Adrenal gland (tissue), 12 donors: ENCODE results near the gene LRIT3. TPM values are rescaled to one million over a fixed set of nuclear protein-coding genes. Genes with fewer than 3 reads are reported as not detected.

Experiments used
- DNase-seq, 7 donors: peaks; one replicate each; pipeline ENCODE4 v3.0.0-alpha.2; 2019 to 2020
- H3K27ac ChIP-seq, 5 donors: fragments of 200-600 bp; sonication (generic) in 4 of 5; 1 replicate in 3 of 5; 2 replicates in 2 of 5; pipeline versions ENCODE4 v1.5.1 to v1.8.0; 2016 to 2020; ENCODE audit warnings: mild to moderate bottlenecking in 1 of 5
- H3K27me3 ChIP-seq: fragments of 200-600 bp; 2 replicates; pipeline ENCODE4 v1.8.0; 2021
- H3K36me3 ChIP-seq, 2 donors: fragments of 200-600 bp; replicated peaks in 1 of 2; 1 replicate in 1 of 2; 2 replicates in 1 of 2; pipeline versions ENCODE4 v1.5.1 to v1.8.0; 2018 to 2022
- H3K4me1 ChIP-seq, 2 donors: fragments of 200-600 bp; replicated peaks in 1 of 2; 1 replicate in 1 of 2; 2 replicates in 1 of 2; pipeline versions ENCODE4 v1.5.1 to v1.8.0; 2018 to 2021
- H3K4me3 ChIP-seq, 4 donors: fragments of 200-600 bp; sonication (generic) in 3 of 4; one replicate each; pipeline ENCODE4 v1.5.1; 2016 to 2018
- H3K9me3 ChIP-seq, 3 donors: fragments of 200-600 bp; sonication (generic) in 1 of 3; replicated peaks in 1 of 3; 1 replicate in 2 of 3; 2 replicates in 1 of 3; pipeline versions ENCODE4 v1.5.1 to v1.8.0; 2016 to 2021
- CTCF ChIP-seq, 6 experiments: fragments of 450-650 bp in 4 of 6; fragments of 200-600 bp in 2 of 6; sonication (generic) in 1 of 6; IDR thresholded peaks; 1 replicate in 5 of 6; 2 replicates in 1 of 6; pipeline versions ENCODE4 v1.5.1 to v1.8.0; 2016 to 2021; ENCODE audit warnings: antibody characterized with exemption in 6 of 6, mild to moderate bottlenecking in 2 of 6, moderate library complexity in 1 of 6
- POLR2A ChIP-seq, 2 donors: fragments of 450-650 bp; IDR thresholded peaks; one replicate each; pipeline ENCODE4 v1.6.1; 2017; ENCODE audit warnings: antibody characterized with exemption in 2 of 2, mild to moderate bottlenecking in 2 of 2, moderate library complexity in 1 of 2
- WGBS, 4 donors: extraction: QIAGEN DNeasy Blood & Tissue Kit in 2 of 4; methylation state at CpG; one replicate each; pipeline versions ENCODE4 v1.1.5 to v1.1.7; 2013 to 2017; 5-methylcytosine and 5-hydroxymethylcytosine counted together
- intact Hi-C, 2 donors: fragments of 100-400 bp; cut with DNase I; formaldehyde crosslinking; loops; one replicate each; pipeline versions ENCODE4 v1.14.1 to v1.15.0; 2022 to 2023
- polyA plus RNA-seq, 3 donors: library from polyadenylated mRNA; stranded (reverse); fragments of 200-250 nt in 2 of 3; fragments of 350-450 nt in 1 of 3; fragmentation: Illumina TruSeq in 1 of 3; extraction: RNeasy Lipid Tissue Mini Kit (QIAGEN cat#74804) in 1 of 3; gene quantifications; one replicate each; pipeline ENCODE4 v1.2.3, GENCODE V29; 2013 to 2014
- total RNA-seq, 9 donors: library from RNA; depleted of rRNA in 4 of 9; stranded (reverse); fragments of >200 nt in 4 of 9; fragments of 120-200 nt in 1 of 9; fragmentation: NEBNext Ultra II Directional in 1 of 9; extraction: Animal tissue kit (Norgen Biotek cat#: 25700) in 1 of 9; gene quantifications; one replicate each; pipeline versions ENCODE4 v1.1.0 to v1.2.4, GENCODE V29; 2013 to 2023
- donor health status: healthy with polysubstance abuse.
- donor health status: Bipolar disorder and iron deficiency.
- donor health status: DM: yes; HTN: yes; CAD: no.
- donor health status: DM: no; HTN: no; CAD: no.
- donor health status: DM: no; HTN: no; CAD: no.
- donor health status: DM: yes; HTN: yes; CAD: no.

The LRIT3 gene
- total and polyA plus RNA-seq, 12 donors, result 0.07 to 0.85 (median 0.18) TPM; not detected in 2

GRCh38 chr4:109801895-109802319 lies 46.0 kb upstream of the LRIT3 start, which contains the start of gene CFI:
Gene CFI, minus strand, starts transcription at chr4:109801999. Its CDS starts 28 bp downstream, at chr4:109801971.
- no peak for TF ChIP-seq CTCF (IDR thresholded peaks at IDR 0.05)
- no peak for TF ChIP-seq POLR2A (IDR thresholded peaks at IDR 0.05)
- WGBS, 4 donors, result 27 to 34% (median 31%) methylated on average over 2 of the region's 2 CpGs
- DNase-seq, result peak in 3 of 7 donors; percentile 8 to 30 (median 15)
- Histone ChIP-seq H3K4me1 (peaks cover 5% of the 10 kb centered on the region in 2 donors), H3K27me3 (no peaks in the 10 kb centered on the region), H3K27ac (peak within 1 kb of the TSS in 4 of 5 donors; percentile 11 to 55 (median 30)), H3K4me3 (peak within 1 kb of the TSS in 2 of 4 donors; percentile 10 to 57), H3K36me3 (no peaks in the 10 kb centered on the region), H3K9me3 (no peaks in the 10 kb centered on the region)
- intact Hi-C loops, result loop anchor here (10.0 kb wide), 1 partner anchor 377 kb away; no protein-coding TSS in a partner anchor

- Histone ChIP-seq H3K36me3 (no peaks in the 10 kb centered on the region), H3K4me3 (no peak overlapping the region), H3K27me3 (no peaks in the 10 kb centered on the region), H3K27ac (no peak overlapping the region), H3K9me3 (no peaks in the 10 kb centered on the region), H3K4me1 (peaks cover 5% of the 10 kb centered on the region in 2 donors)
- TF ChIP-seq POLR2A (IDR thresholded peaks at IDR 0.05) (no peak), CTCF (IDR thresholded peaks at IDR 0.05) (peak in 5 of 6 experiments; percentile 32 to 58 (median 47))
- 13 to 21% (median 18%) methylated on average over 4 of the region's 4 CpGs for WGBS, 4 donors
- intact Hi-C loops, result loop anchor here (10.0 kb wide), 1 partner anchor 379 kb away; no protein-coding TSS in a partner anchor
- peak in 5 of 7 donors; percentile 25 to 48 (median 32) for DNase-seq
Observed at GRCh38 chr4:109803924-109804571, 43.9 kb upstream of the LRIT3 start.

GRCh38 chr4:109809655-109810054 lies 38.3 kb upstream of the LRIT3 start:
- intact Hi-C loops, result loop anchor here (5.0 to 10.0 kb wide), 2 partner anchors 107 to 385 kb away; partner anchors contain the start of gene CASP6 (in 1 of the 2)
- no peaks in the 10 kb centered on the region for H3K9me3 ChIP-seq
- WGBS, 4 donors, result 80 to 89% (median 87%) methylated on average over 2 of the region's 2 CpGs

More at GRCh38 chr4:109809655-109810054, 38.3 kb upstream of the LRIT3 start:
- Histone ChIP-seq H3K4me3 (no peak overlapping the region), H3K27ac (no peak overlapping the region), H3K4me1 (no peaks in the 10 kb centered on the region), H3K27me3 (no peaks in the 10 kb centered on the region), H3K36me3 (no peaks in the 10 kb centered on the region)
- TF ChIP-seq CTCF (IDR thresholded peaks at IDR 0.05), result no peak
- TF ChIP-seq POLR2A (IDR thresholded peaks at IDR 0.05), result no peak
- DNase-seq, result no peak
